ENCODE results near the gene PODXL.
"Not testable (repeated sequence)": the region's sequence is repeated elsewhere in the genome, so short reads cannot be mapped to it uniquely, and the experiment has no call there.

Gene PODXL

DNA sequence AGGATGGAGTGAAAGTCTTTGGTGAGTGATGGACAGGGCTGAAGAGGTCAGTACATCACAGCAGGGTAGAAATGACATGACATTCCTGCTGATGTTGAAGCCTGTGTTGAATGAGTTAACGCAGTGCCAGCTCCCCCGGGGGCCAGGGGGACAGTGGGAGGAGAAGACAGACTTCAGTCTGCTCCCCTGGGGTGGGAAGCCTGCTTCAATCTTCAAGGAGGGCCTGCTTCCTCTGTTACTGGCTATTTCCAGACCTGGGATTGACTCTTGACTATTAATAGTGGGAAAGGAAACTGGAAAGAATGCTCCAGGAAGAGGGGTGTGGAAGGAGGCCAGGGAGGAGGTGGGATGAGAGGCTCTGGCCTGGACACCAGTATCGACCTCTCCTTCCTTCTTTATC, 27.2 kb downstream of the PODXL start:
- peaks cover 1% of the 10 kb centered on the region for H3K36me3 Mint-ChIP-seq (ENCODE audit: insufficient read depth)
- H3K4me1 Mint-ChIP-seq, result no peaks in the 10 kb centered on the region
- ATAC-seq (replicated peaks; ENCODE audit: extremely low read depth, poor library complexity, severe bottlenecking) (no peak), DNase-seq (ENCODE audit: low spot score in 2 of 2) (no peak)
- peaks cover 42% of the 10 kb centered on the region for H3K27me3 Mint-ChIP-seq
- no peaks in the 10 kb centered on the region for H3K9me3 Mint-ChIP-seq
- no peak overlapping the region for H3K27ac Mint-ChIP-seq (ENCODE audit: low read depth)
- no peak overlapping the region for H3K4me3 Mint-ChIP-seq

DNA sequence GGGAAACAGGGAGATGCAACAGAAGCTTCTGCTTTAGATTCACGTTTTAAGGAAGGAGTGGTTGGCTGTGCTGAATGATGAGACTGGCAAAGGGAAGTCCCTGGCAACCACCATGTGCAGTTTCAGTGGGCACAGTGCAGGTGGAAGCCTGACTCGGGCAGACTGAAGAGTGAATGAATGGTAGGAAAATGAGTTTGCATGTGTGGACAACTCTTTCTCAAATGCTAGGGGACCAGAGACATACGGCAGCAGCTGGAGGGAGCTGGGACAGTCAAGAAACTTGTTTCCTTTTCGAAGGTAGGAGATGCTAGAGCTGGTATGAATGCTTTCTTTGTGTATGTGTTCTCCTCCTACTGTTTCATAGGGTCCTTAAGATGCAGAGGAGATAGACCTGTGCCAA, 29.0 kb downstream of the PODXL start:
- no peak for DNase-seq (ENCODE audit: low spot score in 2 of 2)
- peaks cover 46% of the 10 kb centered on the region for H3K27me3 Mint-ChIP-seq
- no peak for ATAC-seq (replicated peaks; ENCODE audit: extremely low read depth, poor library complexity, severe bottlenecking)
- no peak overlapping the region for H3K4me3 Mint-ChIP-seq
- no peak overlapping the region for H3K27ac Mint-ChIP-seq (ENCODE audit: low read depth)
- peaks cover 3% of the 10 kb centered on the region for H3K36me3 Mint-ChIP-seq (ENCODE audit: insufficient read depth)
- H3K4me1 Mint-ChIP-seq, result peaks cover 5% of the 10 kb centered on the region
- no peaks in the 10 kb centered on the region for H3K9me3 Mint-ChIP-seq

DNA sequence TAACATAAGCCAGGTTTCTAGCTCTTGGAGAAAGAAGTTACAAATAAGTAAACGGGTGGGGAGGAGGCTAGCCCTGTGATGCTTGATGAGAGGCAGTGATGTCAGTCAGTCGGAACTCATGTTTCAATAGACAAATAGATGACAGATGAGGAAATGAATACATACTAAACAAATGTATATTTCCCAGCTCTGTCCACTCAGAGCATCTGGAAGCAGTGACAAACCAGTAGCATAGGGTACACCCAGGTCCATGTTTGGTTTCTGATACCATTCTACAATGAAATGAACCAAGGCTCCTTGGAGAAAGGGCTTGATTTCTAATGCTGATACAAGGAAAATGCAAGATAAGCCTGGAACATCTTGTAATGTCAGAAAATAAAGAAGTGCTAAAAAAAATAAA, 30.6 kb downstream of the PODXL start:
- peaks cover 46% of the 10 kb centered on the region for H3K27me3 Mint-ChIP-seq
- peaks cover 9% of the 10 kb centered on the region for H3K4me1 Mint-ChIP-seq
- DNase-seq (ENCODE audit: low spot score in 2 of 2) (no peak), ATAC-seq (replicated peaks; ENCODE audit: extremely low read depth, poor library complexity, severe bottlenecking) (no peak)
- H3K4me3 Mint-ChIP-seq, result no peak overlapping the region
- no peaks in the 10 kb centered on the region for H3K9me3 Mint-ChIP-seq
- peaks cover 6% of the 10 kb centered on the region for H3K36me3 Mint-ChIP-seq (ENCODE audit: insufficient read depth)
- no peak overlapping the region for H3K27ac Mint-ChIP-seq (ENCODE audit: low read depth)

DNA sequence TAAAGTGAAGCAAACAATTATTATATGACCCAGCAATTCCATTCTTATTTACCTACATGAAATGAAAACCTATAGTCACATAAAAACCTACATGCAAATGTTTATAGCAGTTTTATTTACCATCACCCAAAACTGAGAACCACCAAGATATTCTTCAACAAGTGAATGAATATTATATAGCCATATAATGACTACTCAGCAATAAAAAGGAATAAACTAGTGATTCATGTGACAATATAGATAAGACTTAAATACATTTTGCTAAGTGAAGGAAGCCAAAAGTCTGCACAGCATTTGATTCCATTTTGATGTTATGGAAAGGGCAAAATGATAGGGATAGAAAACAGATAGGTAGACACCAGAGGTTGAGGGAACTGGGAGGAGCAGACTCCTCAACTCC, 31.7 kb downstream of the PODXL start:
- ATAC-seq (replicated peaks; ENCODE audit: extremely low read depth, poor library complexity, severe bottlenecking) (no peak), DNase-seq (ENCODE audit: low spot score in 2 of 2) (no peak)
- Mint-ChIP-seq H3K36me3 (ENCODE audit: insufficient read depth) (peaks cover 6% of the 10 kb centered on the region), H3K4me1 (peaks cover 9% of the 10 kb centered on the region), H3K27ac (ENCODE audit: low read depth) (peak overlapping the region; percentile 7), H3K9me3 (no peaks in the 10 kb centered on the region), H3K27me3 (peaks cover 46% of the 10 kb centered on the region), H3K4me3 (no peak overlapping the region)

DNA sequence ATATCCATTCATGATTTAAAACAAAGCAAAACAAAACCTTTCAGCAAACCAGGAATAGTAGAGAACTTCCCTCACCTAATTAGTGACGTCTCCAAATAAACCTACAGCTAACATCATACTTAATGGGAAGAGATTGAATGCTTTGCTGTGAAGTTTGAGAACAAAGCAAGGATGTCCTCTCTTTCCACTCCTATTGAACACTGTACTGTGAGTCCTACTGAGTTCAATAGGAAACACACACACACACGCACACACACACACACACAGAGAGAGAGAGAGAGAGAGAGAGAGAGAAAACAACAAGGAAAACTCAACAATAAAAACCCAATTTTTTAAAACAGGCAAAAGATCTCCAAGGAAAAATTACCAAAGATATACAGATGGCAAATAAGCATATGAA, 32.3 kb downstream of the PODXL start:
- ATAC-seq (replicated peaks; ENCODE audit: extremely low read depth, poor library complexity, severe bottlenecking), result no peak
- Mint-ChIP-seq H3K4me1 (peaks cover 9% of the 10 kb centered on the region), H3K36me3 (ENCODE audit: insufficient read depth) (peaks cover 6% of the 10 kb centered on the region), H3K9me3 (no peaks in the 10 kb centered on the region), H3K27me3 (peaks cover 43% of the 10 kb centered on the region), H3K27ac (ENCODE audit: low read depth) (peak overlapping the region; percentile 7), H3K4me3 (no peak overlapping the region)
- no peak for DNase-seq (ENCODE audit: low spot score in 2 of 2)

DNA sequence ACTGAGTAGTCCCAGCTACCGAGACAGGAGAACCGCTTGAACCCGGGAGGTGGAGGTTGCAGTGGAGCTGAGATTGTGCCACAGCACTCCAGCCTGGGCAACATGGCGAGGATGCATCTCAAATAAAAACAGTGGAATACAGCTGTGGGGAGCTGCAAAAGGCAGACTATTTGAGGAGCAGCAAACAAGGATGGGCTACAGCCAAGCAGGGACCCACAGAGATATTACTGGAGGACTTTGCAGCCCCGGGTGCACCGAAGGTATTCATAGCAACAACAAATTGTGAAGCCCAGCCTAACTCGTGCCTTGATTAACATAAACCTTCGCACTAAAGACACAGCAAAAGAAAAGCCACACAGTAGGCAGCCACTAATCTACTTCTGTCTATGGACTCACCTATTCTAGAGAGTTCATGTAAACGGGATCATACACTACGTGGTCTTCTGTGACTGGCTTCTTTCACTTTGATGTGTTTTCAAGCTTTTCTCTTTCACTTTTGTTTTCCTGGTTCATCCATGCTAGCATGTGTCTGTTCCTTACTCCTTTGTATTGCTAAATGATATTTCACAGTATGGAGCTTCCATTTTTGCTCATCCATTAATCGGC, 34.0 kb downstream of the PODXL start:
- DNase-seq (ENCODE audit: low spot score in 2 of 2), result no peak
- Mint-ChIP-seq H3K36me3 (ENCODE audit: insufficient read depth) (peaks cover 6% of the 10 kb centered on the region), H3K27me3 (peaks cover 36% of the 10 kb centered on the region), H3K4me3 (peak overlapping the region; percentile 48), H3K27ac (ENCODE audit: low read depth) (peak overlapping the region; percentile 16), H3K4me1 (peaks cover 9% of the 10 kb centered on the region), H3K9me3 (no peaks in the 10 kb centered on the region)
- ATAC-seq (replicated peaks; ENCODE audit: extremely low read depth, poor library complexity, severe bottlenecking), result no peak

DNA sequence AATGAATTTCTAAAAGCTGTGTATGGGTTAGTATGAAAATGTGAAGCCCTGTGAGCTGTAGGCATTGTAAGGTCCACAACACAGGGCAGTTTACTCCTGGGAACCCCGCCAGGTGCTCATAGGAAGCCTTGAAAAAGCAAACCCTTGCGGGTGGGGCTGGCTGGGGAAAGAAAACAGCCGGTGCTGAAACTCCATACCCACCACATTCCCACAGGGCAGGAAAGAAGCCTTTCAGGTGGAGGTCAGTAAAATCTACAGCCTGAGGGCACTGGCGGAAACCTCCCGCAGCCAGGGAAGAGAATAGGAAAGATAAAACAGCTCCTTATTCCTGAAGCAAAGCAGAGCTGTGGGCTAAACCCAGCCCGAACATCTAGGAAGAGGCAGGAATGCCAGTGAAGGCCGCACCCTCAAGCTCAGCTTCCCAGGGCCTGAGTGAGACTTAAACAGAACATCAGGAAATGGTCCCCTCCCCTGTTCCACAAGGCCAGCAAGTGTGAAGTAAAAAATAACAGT, 34.7 kb downstream of the PODXL start:
- Mint-ChIP-seq H3K4me1 (peaks cover 9% of the 10 kb centered on the region), H3K36me3 (ENCODE audit: insufficient read depth) (peaks cover 6% of the 10 kb centered on the region), H3K9me3 (no peaks in the 10 kb centered on the region), H3K27me3 (peaks cover 29% of the 10 kb centered on the region), H3K27ac (ENCODE audit: low read depth) (peak overlapping the region; percentile 16), H3K4me3 (peak overlapping the region; percentile 48)
- DNase-seq (ENCODE audit: low spot score in 2 of 2) (no peak), ATAC-seq (replicated peaks; ENCODE audit: extremely low read depth, poor library complexity, severe bottlenecking) (no peak)

DNA sequence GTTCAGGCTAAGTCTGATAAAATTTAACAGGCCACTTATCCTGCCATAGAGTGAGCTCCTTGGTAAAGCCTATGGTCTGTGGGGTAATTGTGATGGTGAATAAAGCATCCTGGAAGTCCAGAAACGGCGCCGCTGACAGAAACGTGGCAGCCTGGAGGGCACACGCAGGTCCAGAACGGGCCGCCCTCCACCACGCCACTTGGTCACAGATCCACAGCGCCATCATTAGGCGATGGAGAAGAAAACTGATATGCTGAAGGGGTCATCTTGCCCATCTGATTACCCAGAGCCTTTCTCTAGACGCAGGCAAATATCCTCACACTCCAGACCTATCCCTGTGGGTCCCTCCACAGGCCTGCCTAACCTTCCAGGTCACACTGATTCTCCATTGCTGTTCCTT, 37.8 kb downstream of the PODXL start:
- H3K27ac Mint-ChIP-seq (ENCODE audit: low read depth), result no peak overlapping the region
- DNase-seq (ENCODE audit: low spot score in 2 of 2) (no peak), ATAC-seq (replicated peaks; ENCODE audit: extremely low read depth, poor library complexity, severe bottlenecking) (no peak)
- no peak overlapping the region for H3K4me3 Mint-ChIP-seq
- no peaks in the 10 kb centered on the region for H3K9me3 Mint-ChIP-seq
- H3K27me3 Mint-ChIP-seq, result peaks cover 8% of the 10 kb centered on the region
- peaks cover 3% of the 10 kb centered on the region for H3K36me3 Mint-ChIP-seq (ENCODE audit: insufficient read depth)
- H3K4me1 Mint-ChIP-seq, result peaks cover 10% of the 10 kb centered on the region

DNA sequence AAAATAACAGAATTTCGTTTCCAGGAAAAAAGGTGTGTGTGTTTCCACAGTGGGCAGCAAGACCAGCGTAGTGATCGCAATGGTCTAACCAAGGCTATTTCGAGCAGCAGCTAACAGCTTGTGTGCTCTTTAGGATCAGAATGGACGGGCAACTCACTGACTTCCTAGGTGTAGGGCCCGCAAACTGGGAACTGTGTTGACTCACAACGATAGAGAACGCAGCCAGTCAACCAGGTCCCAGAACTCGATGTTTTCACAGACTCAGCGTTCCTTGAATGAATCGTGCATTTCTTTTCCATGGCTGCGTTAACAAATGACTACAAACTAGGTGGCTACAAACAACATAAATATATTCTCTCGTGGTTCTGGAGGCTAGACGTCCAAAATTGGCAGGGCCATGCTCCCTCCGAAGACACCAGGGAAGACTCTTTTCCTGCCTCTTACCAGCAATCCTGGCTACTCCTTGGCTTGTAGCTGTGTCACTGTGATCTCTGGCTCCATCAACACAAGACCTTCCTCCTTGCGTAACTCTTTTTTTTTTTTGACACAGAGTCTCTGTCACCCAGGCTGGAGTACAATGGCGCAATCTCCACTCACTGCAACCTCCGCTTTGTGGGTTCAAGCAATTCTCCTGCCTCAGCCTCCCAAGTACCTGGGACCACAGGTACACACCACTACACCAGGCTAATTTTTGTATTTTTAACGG, 39.1 kb downstream of the PODXL start:
- H3K9me3 Mint-ChIP-seq, result no peaks in the 10 kb centered on the region
- ATAC-seq (replicated peaks; ENCODE audit: extremely low read depth, poor library complexity, severe bottlenecking) (no peak), DNase-seq (ENCODE audit: low spot score in 2 of 2) (no peak)

DNA sequence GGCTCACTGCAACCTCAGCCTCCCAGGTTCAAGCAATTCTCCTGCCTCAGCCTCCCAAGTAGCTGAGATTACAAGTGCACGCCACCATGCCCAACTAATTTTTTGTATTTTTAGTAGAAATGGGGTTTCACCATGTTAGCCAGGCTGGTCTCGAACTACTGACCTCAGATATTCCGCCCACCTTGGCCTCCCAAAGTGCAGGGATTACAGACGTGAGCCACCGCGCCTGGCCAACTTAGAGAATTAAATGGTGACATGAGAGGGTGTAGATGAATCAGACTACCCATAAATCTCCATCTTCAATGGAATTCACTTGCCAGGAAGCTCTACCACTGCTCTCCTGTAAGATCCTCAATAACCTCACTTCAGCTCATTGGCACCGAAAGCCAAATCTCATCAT, 41.0 kb downstream of the PODXL start:
- not testable (repeated sequence) for DNase-seq (ENCODE audit: low spot score in 2 of 2); H3K4me3 Mint-ChIP-seq; H3K4me1 Mint-ChIP-seq; H3K36me3 Mint-ChIP-seq (ENCODE audit: insufficient read depth); H3K27me3 Mint-ChIP-seq; H3K9me3 Mint-ChIP-seq; H3K27ac Mint-ChIP-seq (ENCODE audit: low read depth); ATAC-seq (replicated peaks; ENCODE audit: extremely low read depth, poor library complexity, severe bottlenecking)

More for the DNA sequence above, 39.1 kb downstream of the PODXL start:
- no peak overlapping the region for H3K27ac Mint-ChIP-seq (ENCODE audit: low read depth)
- peaks cover 8% of the 10 kb centered on the region for H3K27me3 Mint-ChIP-seq
- H3K36me3 Mint-ChIP-seq (ENCODE audit: insufficient read depth), result peaks cover 3% of the 10 kb centered on the region
- peaks cover 12% of the 10 kb centered on the region for H3K4me1 Mint-ChIP-seq
- no peak overlapping the region for H3K4me3 Mint-ChIP-seq

DNA sequence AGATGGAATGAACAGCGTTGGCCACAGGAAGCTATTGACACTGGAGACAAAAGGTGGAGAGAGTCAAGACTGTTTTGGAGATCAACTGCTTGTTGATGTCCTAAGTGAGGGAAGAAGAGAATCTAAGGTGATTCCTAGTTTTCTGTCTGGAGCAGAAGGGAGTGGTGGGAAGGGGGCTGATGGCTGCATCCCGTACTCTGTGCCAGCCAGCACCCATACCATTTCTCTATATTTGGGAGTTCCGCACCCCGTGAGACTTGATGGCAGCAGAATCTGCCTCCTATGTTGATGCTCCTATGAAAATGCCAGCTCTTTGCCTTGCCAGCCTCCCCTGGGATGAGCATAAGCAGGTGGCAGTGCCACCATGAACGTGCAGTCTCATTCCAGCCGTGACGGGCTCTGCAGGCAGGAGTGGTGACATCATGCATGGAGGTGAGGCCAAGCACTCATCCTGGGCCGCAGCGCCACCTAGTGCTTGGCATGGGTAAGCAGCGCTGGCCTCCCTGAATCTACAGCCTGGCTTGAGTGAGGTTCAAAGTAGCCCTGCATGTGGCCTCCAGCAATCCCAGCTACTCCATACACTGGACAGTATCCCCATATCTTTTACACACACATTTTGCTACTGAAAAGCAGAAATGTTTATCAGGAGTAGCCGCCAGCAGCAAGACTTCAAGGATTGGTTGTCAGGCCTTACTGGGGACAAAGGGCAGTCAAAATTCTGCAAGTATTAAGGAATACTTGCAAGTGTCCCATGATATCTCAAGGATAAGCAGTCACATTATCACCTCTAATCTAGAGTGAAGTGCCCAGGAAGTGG, 43.0 kb downstream of the PODXL start:
- Mint-ChIP-seq H3K27ac (ENCODE audit: low read depth) (no peak overlapping the region), H3K27me3 (peaks cover 17% of the 10 kb centered on the region)
- peak; percentile 84 for ATAC-seq (replicated peaks; ENCODE audit: extremely low read depth, poor library complexity, severe bottlenecking)

DNA sequence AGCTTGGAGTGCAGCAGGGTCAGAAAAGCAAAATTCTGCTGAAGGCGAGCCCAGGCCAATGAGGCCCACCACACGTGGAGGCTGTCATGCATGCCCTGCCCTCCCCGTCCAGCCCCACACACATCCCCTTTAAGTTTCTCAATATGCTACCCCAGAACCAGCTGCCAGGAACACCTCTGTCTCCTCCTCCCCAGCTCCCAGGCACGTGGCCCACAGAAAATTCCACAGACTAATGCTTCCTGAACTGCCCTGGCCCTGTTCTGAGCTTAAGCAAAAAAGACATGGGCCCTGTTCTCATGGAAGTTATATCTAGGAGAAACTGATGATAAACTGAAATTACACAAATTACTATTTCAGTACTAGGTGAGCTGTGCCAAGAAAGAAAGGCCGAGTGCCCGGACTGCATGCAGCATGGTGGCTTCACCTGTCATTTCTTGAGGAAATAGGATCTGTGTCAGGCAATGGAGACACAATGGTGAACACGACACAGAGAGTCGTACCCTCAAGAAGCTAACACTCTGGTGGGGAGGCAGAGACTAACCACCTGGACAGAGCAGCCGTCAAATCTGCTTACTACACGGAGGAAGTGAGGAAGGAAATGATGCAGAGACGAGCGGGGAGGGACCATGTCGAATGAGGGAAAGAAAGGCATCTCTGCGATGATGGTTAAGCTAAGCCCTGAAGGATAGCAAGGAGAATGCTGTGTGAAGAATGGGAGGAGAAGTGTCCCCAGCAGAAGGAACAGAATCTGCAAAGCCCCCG, 44.5 kb downstream of the PODXL start:
- Mint-ChIP-seq H3K36me3 (ENCODE audit: insufficient read depth) (peaks cover 3% of the 10 kb centered on the region), H3K27me3 (peaks cover 18% of the 10 kb centered on the region), H3K27ac (ENCODE audit: low read depth) (no peak overlapping the region), H3K4me3 (no peak overlapping the region), H3K4me1 (peaks cover 20% of the 10 kb centered on the region), H3K9me3 (no peaks in the 10 kb centered on the region)
- ATAC-seq (replicated peaks; ENCODE audit: extremely low read depth, poor library complexity, severe bottlenecking) (no peak), DNase-seq (ENCODE audit: low spot score in 2 of 2) (no peak)

More for the DNA sequence above, 43.0 kb downstream of the PODXL start:
- no peaks in the 10 kb centered on the region for H3K9me3 Mint-ChIP-seq
- no peak overlapping the region for H3K4me3 Mint-ChIP-seq
- H3K36me3 Mint-ChIP-seq (ENCODE audit: insufficient read depth), result peaks cover 3% of the 10 kb centered on the region
- DNase-seq (ENCODE audit: low spot score in 2 of 2), result peak; percentile 40 to 66
- peaks cover 10% of the 10 kb centered on the region for H3K4me1 Mint-ChIP-seq
